Measurements from ENCODE around the gene PIAS2.
"Not testable (repeated sequence)": the region's sequence is repeated elsewhere in the genome, so short reads cannot be mapped to it uniquely, and the experiment has no call there.

The PIAS2 gene, protein sequence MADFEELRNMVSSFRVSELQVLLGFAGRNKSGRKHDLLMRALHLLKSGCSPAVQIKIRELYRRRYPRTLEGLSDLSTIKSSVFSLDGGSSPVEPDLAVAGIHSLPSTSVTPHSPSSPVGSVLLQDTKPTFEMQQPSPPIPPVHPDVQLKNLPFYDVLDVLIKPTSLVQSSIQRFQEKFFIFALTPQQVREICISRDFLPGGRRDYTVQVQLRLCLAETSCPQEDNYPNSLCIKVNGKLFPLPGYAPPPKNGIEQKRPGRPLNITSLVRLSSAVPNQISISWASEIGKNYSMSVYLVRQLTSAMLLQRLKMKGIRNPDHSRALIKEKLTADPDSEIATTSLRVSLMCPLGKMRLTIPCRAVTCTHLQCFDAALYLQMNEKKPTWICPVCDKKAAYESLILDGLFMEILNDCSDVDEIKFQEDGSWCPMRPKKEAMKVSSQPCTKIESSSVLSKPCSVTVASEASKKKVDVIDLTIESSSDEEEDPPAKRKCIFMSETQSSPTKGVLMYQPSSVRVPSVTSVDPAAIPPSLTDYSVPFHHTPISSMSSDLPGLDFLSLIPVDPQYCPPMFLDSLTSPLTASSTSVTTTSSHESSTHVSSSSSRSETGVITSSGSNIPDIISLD

GRCh38 chr18:46917108-46917802 lies at the start of gene PIAS2, which contains the start of gene KATNAL2:
PIAS2 (minus strand) TSS chr18:46917507; CDS start chr18:46917345, 162 bp downstream.
KATNAL2 (plus strand) TSS chr18:46917602; CDS start chr18:46946873, 29,271 bp downstream.
- Histone ChIP-seq H3K36me3 (ENCODE audit: control insufficient read depth in 5 of 5, insufficient read depth in 5 of 5, low read length in 5 of 5) (no peaks in the 10 kb centered on the region), H3K4me3 (ENCODE audit: low read depth in 1 of 5, low read length in 5 of 5) (peak within 1 kb of the TSS; percentile 77 to 95 (median 89)), H3K9me3 (ENCODE audit: control insufficient read depth in 5 of 5, low read length in 5 of 5) (no peaks in the 10 kb centered on the region), H3K27me3 (ENCODE audit: control insufficient read depth in 5 of 5, insufficient read depth in 4 of 5, low read length in 5 of 5) (no peaks in the 10 kb centered on the region), H3K4me1 (ENCODE audit: control insufficient read depth in 5 of 5, insufficient read depth in 5 of 5, low read length in 5 of 5) (peaks cover 0 to 29% (median 26%) of the 10 kb centered on the region in 5 donors), H3K9ac (ENCODE audit: low read length in 5 of 5) (peak within 1 kb of the TSS; percentile 82 to 92 (median 87)), H3K27ac (ENCODE audit: low read depth, low read length) (peak within 1 kb of the TSS; percentile 68)

GRCh38 chr18:46966266-46966665 lies 49.0 kb upstream of the PIAS2 start:
- H3K27me3 ChIP-seq (ENCODE audit: control insufficient read depth in 5 of 5, insufficient read depth in 4 of 5, low read length in 5 of 5); H3K36me3 ChIP-seq (ENCODE audit: control insufficient read depth in 5 of 5, insufficient read depth in 5 of 5, low read length in 5 of 5); H3K4me1 ChIP-seq (ENCODE audit: control insufficient read depth in 5 of 5, insufficient read depth in 5 of 5, low read length in 5 of 5); H3K9me3 ChIP-seq (ENCODE audit: control insufficient read depth in 5 of 5, low read length in 5 of 5); H3K9ac ChIP-seq (ENCODE audit: low read length in 5 of 5); H3K27ac ChIP-seq (ENCODE audit: low read depth, low read length); H3K4me3 ChIP-seq (ENCODE audit: low read depth in 1 of 5, low read length in 5 of 5): not testable (repeated sequence)

GRCh38 chr18:46964579-46965293 lies 47.4 kb upstream of the PIAS2 start:
- H3K27me3 ChIP-seq (ENCODE audit: control insufficient read depth in 5 of 5, insufficient read depth in 4 of 5, low read length in 5 of 5); H3K27ac ChIP-seq (ENCODE audit: low read depth, low read length); H3K4me3 ChIP-seq (ENCODE audit: low read depth in 1 of 5, low read length in 5 of 5); H3K36me3 ChIP-seq (ENCODE audit: control insufficient read depth in 5 of 5, insufficient read depth in 5 of 5, low read length in 5 of 5); H3K9me3 ChIP-seq (ENCODE audit: control insufficient read depth in 5 of 5, low read length in 5 of 5); H3K4me1 ChIP-seq (ENCODE audit: control insufficient read depth in 5 of 5, insufficient read depth in 5 of 5, low read length in 5 of 5); H3K9ac ChIP-seq (ENCODE audit: low read length in 5 of 5): not testable (repeated sequence)

- not testable (repeated sequence) for H3K4me3 ChIP-seq (ENCODE audit: low read depth in 1 of 5, low read length in 5 of 5); H3K9ac ChIP-seq (ENCODE audit: low read length in 5 of 5); H3K27me3 ChIP-seq (ENCODE audit: control insufficient read depth in 5 of 5, insufficient read depth in 4 of 5, low read length in 5 of 5); H3K27ac ChIP-seq (ENCODE audit: low read depth, low read length); H3K9me3 ChIP-seq (ENCODE audit: control insufficient read depth in 5 of 5, low read length in 5 of 5); H3K4me1 ChIP-seq (ENCODE audit: control insufficient read depth in 5 of 5, insufficient read depth in 5 of 5, low read length in 5 of 5); H3K36me3 ChIP-seq (ENCODE audit: control insufficient read depth in 5 of 5, insufficient read depth in 5 of 5, low read length in 5 of 5)
Observed at GRCh38 chr18:46963656-46964578, 46.6 kb upstream of the PIAS2 start.

DNA sequence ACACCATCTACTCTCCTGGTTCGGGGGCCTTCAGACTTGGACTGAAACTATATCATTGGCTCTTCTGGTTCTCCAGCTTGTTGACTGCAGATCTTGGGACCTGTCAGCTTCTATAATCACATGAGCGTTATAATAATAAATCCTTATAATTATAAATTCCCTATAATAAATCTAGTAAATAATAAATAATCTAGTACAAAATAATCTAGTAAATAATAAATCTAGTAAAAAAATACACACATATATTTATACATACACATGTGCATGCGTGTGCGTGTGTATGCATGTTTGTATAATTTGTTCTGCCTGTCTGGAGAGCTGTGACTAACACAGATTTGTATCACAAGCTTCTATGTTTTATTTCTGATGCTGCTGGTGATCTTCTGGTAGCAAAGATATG lies 40.9 kb upstream of the PIAS2 start:
- Histone ChIP-seq H3K27ac (ENCODE audit: low read depth, low read length) (no peak overlapping the region), H3K27me3 (ENCODE audit: control insufficient read depth in 5 of 5, insufficient read depth in 4 of 5, low read length in 5 of 5) (no peaks in the 10 kb centered on the region), H3K9me3 (ENCODE audit: control insufficient read depth in 5 of 5, low read length in 5 of 5) (no peaks in the 10 kb centered on the region), H3K9ac (ENCODE audit: low read length in 5 of 5) (no peak overlapping the region), H3K4me1 (ENCODE audit: control insufficient read depth in 5 of 5, insufficient read depth in 5 of 5, low read length in 5 of 5) (no peaks in the 10 kb centered on the region), H3K36me3 (ENCODE audit: control insufficient read depth in 5 of 5, insufficient read depth in 5 of 5, low read length in 5 of 5) (no peaks in the 10 kb centered on the region), H3K4me3 (ENCODE audit: low read depth in 1 of 5, low read length in 5 of 5) (no peak overlapping the region)

- no peaks in the 10 kb centered on the region for H3K27me3 ChIP-seq (ENCODE audit: control insufficient read depth in 5 of 5, insufficient read depth in 4 of 5, low read length in 5 of 5)
- no peaks in the 10 kb centered on the region for H3K4me1 ChIP-seq (ENCODE audit: control insufficient read depth in 5 of 5, insufficient read depth in 5 of 5, low read length in 5 of 5)
- H3K9ac ChIP-seq (ENCODE audit: low read length in 5 of 5) = no peak overlapping the region
- no peaks in the 10 kb centered on the region for H3K36me3 ChIP-seq (ENCODE audit: control insufficient read depth in 5 of 5, insufficient read depth in 5 of 5, low read length in 5 of 5)
- no peaks in the 10 kb centered on the region for H3K9me3 ChIP-seq (ENCODE audit: control insufficient read depth in 5 of 5, low read length in 5 of 5)
- no peak overlapping the region for H3K27ac ChIP-seq (ENCODE audit: low read depth, low read length)
- no peak overlapping the region for H3K4me3 ChIP-seq (ENCODE audit: low read depth in 1 of 5, low read length in 5 of 5)
Observed at GRCh38 chr18:46953195-46953594, 35.9 kb upstream of the PIAS2 start.

DNA sequence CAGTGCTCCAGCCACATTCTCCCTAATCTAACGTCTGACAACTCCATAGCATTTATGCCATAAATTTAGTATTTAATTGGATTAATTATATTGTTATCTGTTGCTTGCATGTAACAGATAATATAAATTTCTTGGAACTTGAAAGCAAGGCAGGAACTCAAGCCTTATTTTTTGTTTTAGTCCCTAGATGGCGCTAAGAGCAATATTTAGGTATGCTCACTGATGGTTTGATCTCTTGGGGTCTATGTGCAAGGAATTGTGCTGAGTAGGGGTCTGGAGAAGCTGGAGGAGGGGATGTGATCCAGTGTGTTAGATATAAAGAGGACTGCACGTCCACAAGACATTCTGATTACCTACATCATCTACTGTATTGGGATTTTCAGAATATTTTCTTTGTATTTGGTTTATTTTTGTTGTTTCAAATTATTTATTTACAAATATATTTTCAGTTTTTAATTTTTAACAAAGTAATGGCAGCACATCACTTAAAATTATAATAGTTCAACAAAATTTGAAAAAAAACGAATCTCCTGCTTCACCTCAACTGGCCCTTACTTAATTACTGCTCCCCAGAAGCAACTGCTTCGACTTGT lies 32.9 kb upstream of the PIAS2 start:
- Histone ChIP-seq H3K36me3 (ENCODE audit: control insufficient read depth in 5 of 5, insufficient read depth in 5 of 5, low read length in 5 of 5) (no peaks in the 10 kb centered on the region), H3K4me3 (ENCODE audit: low read depth in 1 of 5, low read length in 5 of 5) (no peak overlapping the region), H3K4me1 (ENCODE audit: control insufficient read depth in 5 of 5, insufficient read depth in 5 of 5, low read length in 5 of 5) (peaks cover 0 to 14% (median 8%) of the 10 kb centered on the region in 5 donors), H3K9ac (ENCODE audit: low read length in 5 of 5) (no peak overlapping the region), H3K27me3 (ENCODE audit: control insufficient read depth in 5 of 5, insufficient read depth in 4 of 5, low read length in 5 of 5) (no peaks in the 10 kb centered on the region), H3K9me3 (ENCODE audit: control insufficient read depth in 5 of 5, low read length in 5 of 5) (no peaks in the 10 kb centered on the region), H3K27ac (ENCODE audit: low read depth, low read length) (no peak overlapping the region)

- H3K36me3 ChIP-seq (ENCODE audit: control insufficient read depth in 5 of 5, insufficient read depth in 5 of 5, low read length in 5 of 5) = no peaks in the 10 kb centered on the region
- H3K4me3 ChIP-seq (ENCODE audit: low read depth in 1 of 5, low read length in 5 of 5) = peak overlapping the region; percentile 80 to 90 (median 89)
- no peaks in the 10 kb centered on the region for H3K9me3 ChIP-seq (ENCODE audit: control insufficient read depth in 5 of 5, low read length in 5 of 5)
- H3K27me3 ChIP-seq (ENCODE audit: control insufficient read depth in 5 of 5, insufficient read depth in 4 of 5, low read length in 5 of 5) = no peaks in the 10 kb centered on the region
- H3K9ac ChIP-seq (ENCODE audit: low read length in 5 of 5) = peak overlapping the region in 4 of 5 donors; percentile 35 to 71 (median 64)
- H3K27ac ChIP-seq (ENCODE audit: low read depth, low read length) = no peak overlapping the region
- H3K4me1 ChIP-seq (ENCODE audit: control insufficient read depth in 5 of 5, insufficient read depth in 5 of 5, low read length in 5 of 5) = peaks cover 0 to 14% (median 8%) of the 10 kb centered on the region in 5 donors
Observed at GRCh38 chr18:46946656-46947282, 29.5 kb upstream of the PIAS2 start.

All from subcutaneous abdominal adipose tissue (tissue), 5 donors.